Raji (cell line): ENCODE measurements around the gene ADAM23.

Source experiments
- POLR2A ChIP-seq: IDR thresholded peaks from 2 replicates; pipeline ENCODE4 v1.6.1; 2011; ENCODE audit warnings: low read depth, low read length, control low read depth; ENCODE audit not compliant: insufficient read depth

The ADAM23 gene

GRCh38 chr2:206563374-206563773 lies 120.0 kb downstream of the ADAM23 start:
- no peak for TF ChIP-seq POLR2A

- no peak for TF ChIP-seq POLR2A
These were observed 122.3 kb downstream of the ADAM23 start for GRCh38 chr2:206565666-206566065.

- TF ChIP-seq POLR2A = no peak
These were observed 126.1 kb downstream of the ADAM23 start for GRCh38 chr2:206569470-206569869.

- TF ChIP-seq POLR2A = no peak
These were observed 126.9 kb downstream of the ADAM23 start for GRCh38 chr2:206570199-206570598.

- no peak for TF ChIP-seq POLR2A
These were observed 129.4 kb downstream of the ADAM23 start for GRCh38 chr2:206572725-206573124.

- no peak for TF ChIP-seq POLR2A
These were observed 130.5 kb downstream of the ADAM23 start for GRCh38 chr2:206573793-206574192.

- no peak for TF ChIP-seq POLR2A
These were observed 141.2 kb downstream of the ADAM23 start for GRCh38 chr2:206584323-206585116.

- no peak for TF ChIP-seq POLR2A
These were observed 142.0 kb downstream of the ADAM23 start for GRCh38 chr2:206585335-206585734.

GRCh38 chr2:206586609-206587008 lies 143.3 kb downstream of the ADAM23 start:
- TF ChIP-seq POLR2A = no peak

- TF ChIP-seq POLR2A = no peak
These were observed 154.4 kb downstream of the ADAM23 start for GRCh38 chr2:206597717-206598218.

GRCh38 chr2:206603243-206603642 lies 159.9 kb downstream of the ADAM23 start:
- TF ChIP-seq POLR2A = no peak

- TF ChIP-seq POLR2A = no peak
These were observed 167.1 kb downstream of the ADAM23 start for GRCh38 chr2:206610451-206610850.

GRCh38 chr2:206611191-206611590 lies 167.9 kb downstream of the ADAM23 start:
- no peak for TF ChIP-seq POLR2A

GRCh38 chr2:206611736-206612135 lies 168.4 kb downstream of the ADAM23 start:
- TF ChIP-seq POLR2A = no peak

GRCh38 chr2:206614811-206615210 lies 171.5 kb downstream of the ADAM23 start:
- no peak for TF ChIP-seq POLR2A

- no peak for TF ChIP-seq POLR2A
These were observed 172.2 kb downstream of the ADAM23 start for GRCh38 chr2:206615417-206616089.
